GM12801 (cell line): ENCODE measurements around the gene TIMM44.

Experiments used
- TF ChIP-seq, protein P1 (sequence below): IDR thresholded peaks from one replicate; pipeline ENCODE4 v1.5.1; 2011; ENCODE audit warnings: control low read depth; ENCODE audit not compliant: insufficient read length; ENCODE audit errors: extremely low read depth

Gene TIMM44

DNA sequence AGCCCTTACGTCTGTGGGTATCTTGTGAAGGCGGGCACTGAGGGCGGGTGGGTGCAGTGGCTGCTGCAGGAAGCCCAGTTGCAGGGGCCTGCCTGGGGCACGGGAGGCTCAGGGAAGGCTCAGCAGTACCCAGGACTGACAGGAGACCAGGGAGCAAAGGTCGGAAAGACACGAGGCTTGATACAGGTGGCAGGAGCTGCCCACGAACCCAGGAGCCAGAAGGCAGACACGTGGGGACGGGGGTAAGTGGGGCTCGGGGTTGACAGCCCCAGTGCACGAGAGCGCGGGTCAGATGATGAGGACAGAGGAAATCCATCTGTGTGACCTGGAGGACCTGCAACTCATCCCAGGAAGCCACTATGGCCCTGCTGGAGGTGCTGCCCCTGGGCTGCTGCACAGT lies 36.7 kb upstream of the TIMM44 start:
- TF ChIP-seq, protein P1, sequence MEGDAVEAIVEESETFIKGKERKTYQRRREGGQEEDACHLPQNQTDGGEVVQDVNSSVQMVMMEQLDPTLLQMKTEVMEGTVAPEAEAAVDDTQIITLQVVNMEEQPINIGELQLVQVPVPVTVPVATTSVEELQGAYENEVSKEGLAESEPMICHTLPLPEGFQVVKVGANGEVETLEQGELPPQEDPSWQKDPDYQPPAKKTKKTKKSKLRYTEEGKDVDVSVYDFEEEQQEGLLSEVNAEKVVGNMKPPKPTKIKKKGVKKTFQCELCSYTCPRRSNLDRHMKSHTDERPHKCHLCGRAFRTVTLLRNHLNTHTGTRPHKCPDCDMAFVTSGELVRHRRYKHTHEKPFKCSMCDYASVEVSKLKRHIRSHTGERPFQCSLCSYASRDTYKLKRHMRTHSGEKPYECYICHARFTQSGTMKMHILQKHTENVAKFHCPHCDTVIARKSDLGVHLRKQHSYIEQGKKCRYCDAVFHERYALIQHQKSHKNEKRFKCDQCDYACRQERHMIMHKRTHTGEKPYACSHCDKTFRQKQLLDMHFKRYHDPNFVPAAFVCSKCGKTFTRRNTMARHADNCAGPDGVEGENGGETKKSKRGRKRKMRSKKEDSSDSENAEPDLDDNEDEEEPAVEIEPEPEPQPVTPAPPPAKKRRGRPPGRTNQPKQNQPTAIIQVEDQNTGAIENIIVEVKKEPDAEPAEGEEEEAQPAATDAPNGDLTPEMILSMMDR: no peak

DNA sequence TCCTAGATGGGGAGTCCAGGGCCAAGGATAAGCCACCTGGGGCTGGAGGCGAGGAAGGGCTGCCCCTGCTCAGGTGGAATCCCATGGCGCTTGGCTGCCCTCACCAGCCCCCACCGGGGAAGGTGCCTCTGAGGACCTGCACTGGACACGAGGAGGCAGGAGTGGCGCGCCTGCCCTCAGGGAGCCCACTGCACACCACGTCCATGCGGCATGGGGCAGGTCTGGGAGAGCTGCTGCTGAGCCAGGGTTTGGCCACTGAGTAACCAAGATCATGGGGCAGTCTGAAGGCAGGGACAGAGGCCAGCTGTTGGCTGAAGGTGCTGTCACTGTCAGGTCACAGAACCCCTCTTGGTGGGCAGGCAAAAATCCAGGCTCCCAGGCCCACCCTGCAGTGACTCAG lies 36.1 kb upstream of the TIMM44 start:
- TF ChIP-seq, protein P1: no peak

DNA sequence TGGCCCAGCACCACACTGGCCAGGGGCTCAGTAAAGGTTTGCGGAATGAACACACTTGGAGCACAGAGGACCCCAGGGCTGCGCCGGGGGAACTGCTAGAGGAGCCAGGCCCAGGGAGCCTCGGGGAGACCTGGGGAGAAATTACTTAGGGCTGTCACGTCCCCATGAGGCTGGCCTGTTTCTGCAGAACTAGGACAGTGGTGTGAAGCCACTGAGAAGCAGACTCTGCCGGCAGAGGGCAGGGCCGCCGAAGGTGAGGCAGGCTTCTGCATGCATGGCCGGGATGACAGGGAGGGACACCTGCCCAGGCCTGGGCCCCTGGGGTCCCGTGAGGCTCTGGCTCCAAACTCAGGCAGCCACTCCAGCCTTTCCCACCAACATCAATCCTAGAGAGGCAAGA lies 35.5 kb upstream of the TIMM44 start:
- TF ChIP-seq, protein P1: no peak

DNA sequence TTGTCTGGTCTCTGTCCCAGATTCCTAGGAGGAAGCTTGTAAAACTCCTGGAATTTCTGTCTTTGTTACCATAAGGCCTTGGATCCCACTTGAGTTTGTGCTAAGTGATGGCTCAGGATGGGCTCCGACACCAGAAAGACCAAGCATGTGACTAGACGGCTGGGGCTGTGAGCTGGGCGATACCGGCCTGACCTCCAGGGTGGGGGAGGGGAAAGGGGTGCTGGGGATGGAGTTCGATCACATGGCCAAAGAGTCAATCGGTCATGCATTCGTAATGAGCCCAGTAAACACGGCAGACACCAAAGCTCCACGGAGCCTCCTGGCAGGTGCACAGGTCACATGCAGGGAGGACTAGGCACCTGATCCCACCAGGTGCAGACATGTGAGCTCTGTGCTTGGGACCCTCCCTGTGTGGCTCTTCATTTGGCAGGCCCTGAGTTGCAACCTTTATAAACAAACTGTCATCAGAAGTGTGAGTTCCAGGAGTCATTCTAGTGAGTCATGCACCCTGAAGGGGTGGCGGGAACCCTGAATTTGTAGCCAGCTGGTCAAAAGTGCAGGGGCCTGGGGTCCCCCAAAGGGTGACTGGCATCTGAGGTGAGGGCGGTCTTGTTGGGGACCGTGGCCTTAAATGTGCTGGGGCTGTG lies 34.8 kb upstream of the TIMM44 start:
- TF ChIP-seq, protein P1: no peak

DNA sequence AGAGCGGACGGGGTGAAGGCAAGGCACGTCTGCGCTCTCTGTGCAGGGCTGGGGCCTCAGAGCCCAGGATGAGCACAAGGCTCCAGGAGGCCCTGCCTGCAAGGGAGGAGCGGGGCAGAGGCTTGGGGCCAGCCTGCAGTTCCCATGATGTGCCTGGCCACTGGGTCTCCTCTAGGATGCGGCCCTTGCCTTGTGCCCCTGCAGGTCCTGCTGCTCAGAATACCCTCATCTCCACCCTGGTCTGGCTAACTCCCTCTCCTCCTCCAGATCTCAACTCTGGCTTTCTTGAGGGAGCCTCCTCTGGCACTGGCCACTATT lies 34.2 kb upstream of the TIMM44 start:
- TF ChIP-seq, protein P1: no peak

DNA sequence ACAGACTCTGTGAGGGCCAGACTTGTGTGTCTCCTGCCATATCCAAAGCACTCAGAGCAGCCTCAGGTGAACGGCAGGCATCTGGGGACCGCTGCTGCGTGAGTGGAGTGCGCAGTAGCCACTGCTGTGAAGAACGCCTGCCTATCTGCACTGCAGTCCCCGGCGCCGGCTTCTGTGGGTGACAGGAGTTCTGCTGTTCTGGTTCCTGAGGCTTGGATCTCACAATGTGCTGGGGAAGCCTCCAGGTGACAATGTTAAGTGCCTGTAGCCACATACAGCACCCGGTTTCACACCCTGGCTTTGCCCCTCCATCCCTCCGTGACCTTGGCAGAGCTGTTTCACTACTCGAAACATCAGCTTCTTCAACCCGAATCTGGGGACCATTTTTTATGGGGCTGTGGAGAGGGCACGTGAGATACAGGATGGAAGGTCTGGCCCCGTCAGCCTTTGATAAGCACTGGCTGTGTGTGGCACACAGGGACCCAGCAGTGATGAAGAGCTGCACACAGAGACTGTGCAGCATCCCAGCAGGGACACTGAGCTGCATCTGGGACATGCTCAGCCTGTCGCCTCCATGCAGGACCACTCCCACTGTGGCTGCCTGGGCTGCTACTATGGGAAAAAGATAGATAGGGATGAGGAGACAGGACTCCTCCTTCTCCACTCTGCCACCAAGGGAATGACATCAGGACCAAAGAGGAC lies 33.7 kb upstream of the TIMM44 start:
- TF ChIP-seq, protein P1: no peak

DNA sequence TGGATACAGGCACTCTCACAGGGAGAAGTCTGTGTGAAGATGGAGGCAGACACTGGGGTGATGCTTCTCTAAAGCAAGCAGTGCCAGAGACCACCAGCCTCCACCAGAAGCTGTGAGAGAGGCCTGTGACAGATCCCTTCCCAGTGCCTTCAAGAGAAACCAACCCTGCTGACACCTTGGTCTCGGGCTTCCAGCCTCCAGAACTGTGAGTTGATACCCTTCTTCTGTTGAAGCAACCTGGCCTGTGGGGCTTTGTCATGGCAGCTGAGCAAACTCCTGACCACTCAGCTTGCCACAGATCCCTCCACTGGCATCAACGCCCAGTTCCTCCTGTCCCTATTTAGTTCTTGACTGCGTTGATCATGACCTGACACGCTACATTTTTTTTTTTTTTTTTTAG lies 33.0 kb upstream of the TIMM44 start:
- TF ChIP-seq, protein P1: no peak
